ENCODE data around the gene RSPO4.

GRCh38 chr20:977021-977420 lies 25.1 kb downstream of the RSPO4 start:
- TF ChIP-seq CTCF (IDR thresholded peaks at IDR 0.05) = no peak
- no peak for TF ChIP-seq POLR2A (IDR thresholded peaks at IDR 0.05)

Measured in body of pancreas (tissue), 4 donors.